Sigmoid colon (tissue), 7 donors: ENCODE data around the gene SEPTIN8. TPM values are rescaled to one million over a fixed set of nuclear protein-coding genes. Genes with fewer than 3 reads are reported as not detected.

Source experiments
- DNase-seq: peaks from one replicate; pipeline ENCODE4 v3.0.0-alpha.2; 2019
- H3K27ac ChIP-seq, 4 donors: fragments of 200-600 bp; sonication (generic); one replicate each; pipeline ENCODE4 v1.5.1; 2016 to 2019; ENCODE audit warnings: mild to moderate bottlenecking in 1 of 4
- H3K27me3 ChIP-seq, 3 donors: fragments of 200-600 bp; sonication (generic); one replicate each; pipeline ENCODE4 v1.5.1; 2019; ENCODE audit warnings: mild to moderate bottlenecking in 1 of 3
- H3K36me3 ChIP-seq, 4 donors: fragments of 200-600 bp; sonication (generic); one replicate each; pipeline ENCODE4 v1.5.1; 2016 to 2019
- H3K4me1 ChIP-seq, 4 donors: fragments of 200-600 bp; sonication (generic); one replicate each; pipeline ENCODE4 v1.5.1; 2017 to 2019
- H3K4me3 ChIP-seq, 4 donors: fragments of 200-600 bp; sonication (generic); one replicate each; pipeline ENCODE4 v1.5.1; 2017 to 2019; ENCODE audit warnings: mild to moderate bottlenecking in 2 of 4, moderate library complexity in 1 of 4
- H3K9me3 ChIP-seq, 4 donors: fragments of 200-600 bp in 3 of 4; sonication (generic) in 3 of 4; one replicate each; pipeline versions ENCODE4 v1.5.1 to v1.6.1; 2013 to 2019
- CTCF ChIP-seq, 4 experiments: fragments of 450-650 bp in 3 of 4; fragments of 200-600 bp in 1 of 4; IDR thresholded peaks; one replicate each; pipeline ENCODE4 v1.5.1; 2016 to 2019; ENCODE audit warnings: antibody characterized with exemption in 4 of 4, mild to moderate bottlenecking in 3 of 4, moderate library complexity in 2 of 4
- EP300 ChIP-seq, 4 donors: sonication (generic); formaldehyde crosslinking; IDR thresholded peaks; one replicate each; pipeline ENCODE4 v1.6.1; 2017; ENCODE audit warnings: antibody characterized with exemption in 4 of 4
- POLR2A ChIP-seq, 2 donors: fragments of 450-650 bp; IDR thresholded peaks; one replicate each; pipeline ENCODE4 v1.6.1; 2016; ENCODE audit warnings: antibody characterized with exemption in 2 of 2, mild to moderate bottlenecking in 2 of 2, moderate library complexity in 2 of 2
- POLR2AphosphoS5 ChIP-seq, 4 donors: sonication (generic); formaldehyde crosslinking; IDR thresholded peaks; one replicate each; pipeline ENCODE4 v1.6.1; 2017; ENCODE audit warnings: antibody characterized with exemption in 4 of 4
- WGBS, 2 donors: extraction: QIAGEN DNeasy Blood & Tissue Kit; methylation state at CpG; one replicate each; pipeline ENCODE4 v1.1.7; 2013; 5-methylcytosine and 5-hydroxymethylcytosine counted together
- intact Hi-C: fragments of 100-400 bp; cut with DNase I; formaldehyde crosslinking; loops from one replicate; pipeline ENCODE4 v1.15.1; 2023
- polyA plus RNA-seq, 3 donors: library from polyadenylated mRNA; stranded (reverse); fragments of 200-250 nt; gene quantifications; one replicate each; pipeline ENCODE4 v1.2.3, GENCODE V29; 2013
- total RNA-seq, 4 donors: library from RNA; depleted of rRNA; stranded (reverse); fragments of >200 nt; gene quantifications; one replicate each; pipeline ENCODE4 v1.1.0, GENCODE V29; 2016
- donor health status: healthy with polysubstance abuse.
- donor health status: Bipolar disorder and iron deficiency.
- donor health status: healthy.

SEPTIN8 gene
- total and polyA plus RNA-seq, 7 donors: 19.2 to 38.0 (median 30.7) TPM

- intact Hi-C loops: no loop called here
- DNase-seq: peak; percentile 35
- TF ChIP-seq POLR2A (IDR thresholded peaks at IDR 0.05) (no peak), EP300 (IDR thresholded peaks at IDR 0.05) (no peak), CTCF (IDR thresholded peaks at IDR 0.05) (no peak), POLR2AphosphoS5 (IDR thresholded peaks at IDR 0.05) (no peak)
- Histone ChIP-seq H3K4me1 (peaks cover 0 to 53% (median 38%) of the 10 kb centered on the region in 4 donors), H3K4me3 (no peak overlapping the region), H3K9me3 (no peaks in the 10 kb centered on the region), H3K27ac (peak overlapping the region in 3 of 4 donors; percentile 36 to 64 (median 46)), H3K27me3 (no peaks in the 10 kb centered on the region), H3K36me3 (no peaks in the 10 kb centered on the region)
- 67 to 92% methylated on average over 8 of the region's 8 CpGs for WGBS, 2 donors
These were observed 4.6 kb downstream of the SEPTIN8 start for GRCh38 chr5:132772291-132773070.

GRCh38 chr5:132771503-132771998 is 5.5 kb downstream of the SEPTIN8 start:
- Histone ChIP-seq H3K4me1 (peaks cover 0 to 59% (median 43%) of the 10 kb centered on the region in 4 donors), H3K36me3 (no peaks in the 10 kb centered on the region), H3K27me3 (no peaks in the 10 kb centered on the region), H3K4me3 (no peak overlapping the region), H3K27ac (peak overlapping the region in 3 of 4 donors; percentile 38 to 64 (median 46)), H3K9me3 (no peaks in the 10 kb centered on the region)
- intact Hi-C loops: no loop called here
- peak; percentile 81 for DNase-seq
- WGBS, 2 donors: 76 to 90% methylated on average over 8 of the region's 8 CpGs
- TF ChIP-seq POLR2A (IDR thresholded peaks at IDR 0.05): no peak
- TF ChIP-seq EP300 (IDR thresholded peaks at IDR 0.05): no peak
- TF ChIP-seq POLR2AphosphoS5 (IDR thresholded peaks at IDR 0.05): no peak
- TF ChIP-seq CTCF (IDR thresholded peaks at IDR 0.05): no peak

- WGBS, 2 donors: 84 to 94% methylated on average over 8 of the region's 8 CpGs
- TF ChIP-seq POLR2A (IDR thresholded peaks at IDR 0.05) (no peak), EP300 (IDR thresholded peaks at IDR 0.05) (no peak), POLR2AphosphoS5 (IDR thresholded peaks at IDR 0.05) (no peak), CTCF (IDR thresholded peaks at IDR 0.05) (no peak)
- Histone ChIP-seq H3K27ac (peak overlapping the region in 3 of 4 donors; percentile 38 to 64 (median 46)), H3K9me3 (no peaks in the 10 kb centered on the region), H3K27me3 (no peaks in the 10 kb centered on the region), H3K4me1 (peaks cover 0 to 51% (median 34%) of the 10 kb centered on the region in 4 donors), H3K36me3 (no peaks in the 10 kb centered on the region), H3K4me3 (no peak overlapping the region)
- peak; percentile 62 for DNase-seq
- intact Hi-C loops: no loop called here
These were observed 6.4 kb downstream of the SEPTIN8 start for GRCh38 chr5:132770476-132771159.

GRCh38 chr5:132768485-132768868 is 8.6 kb downstream of the SEPTIN8 start:
- Histone ChIP-seq H3K27ac (no peak overlapping the region), H3K4me1 (peaks cover 0 to 44% (median 26%) of the 10 kb centered on the region in 4 donors), H3K9me3 (no peaks in the 10 kb centered on the region), H3K4me3 (no peak overlapping the region), H3K27me3 (no peaks in the 10 kb centered on the region), H3K36me3 (peaks cover 6 to 18% (median 11%) of the 10 kb centered on the region in 4 donors)
- no peak for DNase-seq
- TF ChIP-seq POLR2A (IDR thresholded peaks at IDR 0.05) (no peak), CTCF (IDR thresholded peaks at IDR 0.05) (no peak), EP300 (IDR thresholded peaks at IDR 0.05) (no peak), POLR2AphosphoS5 (IDR thresholded peaks at IDR 0.05) (no peak)
- intact Hi-C loops: no loop called here
- WGBS, 2 donors: 97 to 98% methylated on average over 3 of the region's 3 CpGs
